Frontal cortex (tissue), 4 donors: Measurements from ENCODE around the gene PALLD. TPM values are rescaled to one million over a fixed set of nuclear protein-coding genes. Genes with fewer than 3 reads are reported as not detected.
"Not testable (repeated sequence)": the region's sequence is repeated elsewhere in the genome, so short reads cannot be mapped to it uniquely, and the experiment has no call there.

Source experiments
- DNase-seq, 2 donors: peaks; one replicate each; pipeline ENCODE4 v3.0.0; 2012; ENCODE audit warnings: low spot score in 2 of 2
- FAIRE-seq: peaks from 2 replicates; lab custom pipeline; 2012; peaks lifted over from hg19 to GRCh38; lab: Jason Lieb, UNC
- total RNA-seq: library from RNA; depleted of rRNA; stranded (reverse); fragments of >200 nt; gene quantifications from one replicate; pipeline ENCODE4 v1.2.3, GENCODE V29; 2014
- donor health status: control.
- donor health status: control.
- donor health status: control.

Gene PALLD
- total RNA-seq, 1 donor from 2014 or later, result 17.1 TPM

GRCh38 chr4:168715896-168716295, 219.0 kb downstream of the PALLD start:
- DNase-seq (no peak), FAIRE-seq (no peak)

- DNase-seq (no peak), FAIRE-seq (no peak)
Measured at GRCh38 chr4:168716406-168717129, 219.7 kb downstream of the PALLD start.

- DNase-seq (no peak), FAIRE-seq (no peak)
Measured at GRCh38 chr4:168717847-168718246, 221.0 kb downstream of the PALLD start.

GRCh38 chr4:168719725-168720124, 222.9 kb downstream of the PALLD start:
- FAIRE-seq (no peak), DNase-seq (no peak)

GRCh38 chr4:168720396-168720900, 223.6 kb downstream of the PALLD start:
- DNase-seq (no peak), FAIRE-seq (no peak)

GRCh38 chr4:168722391-168722790, 225.5 kb downstream of the PALLD start:
- no peak for DNase-seq
- FAIRE-seq, result no peak

GRCh38 chr4:168723020-168723419, 226.2 kb downstream of the PALLD start:
- FAIRE-seq, result no peak
- DNase-seq, result no peak

- DNase-seq (no peak), FAIRE-seq (no peak)
Measured at GRCh38 chr4:168723569-168723968, 226.7 kb downstream of the PALLD start.

- no peak for DNase-seq
Measured at GRCh38 chr4:168724243-168724642, 227.4 kb downstream of the PALLD start.

GRCh38 chr4:168724686-168725411, 228.0 kb downstream of the PALLD start:
- DNase-seq (no peak), FAIRE-seq (no peak)

More at GRCh38 chr4:168724243-168724642, 227.4 kb downstream of the PALLD start:
- no peak for FAIRE-seq

- FAIRE-seq (no peak), DNase-seq (no peak)
Measured at GRCh38 chr4:168725930-168726329, 229.1 kb downstream of the PALLD start.

GRCh38 chr4:168727181-168727580, 230.3 kb downstream of the PALLD start:
- not testable (repeated sequence) for DNase-seq, FAIRE-seq

- DNase-seq (no peak), FAIRE-seq (no peak)
Measured at GRCh38 chr4:168731006-168731636, 234.3 kb downstream of the PALLD start.

- no peak for DNase-seq
- FAIRE-seq, result no peak
Measured at GRCh38 chr4:168731706-168732414, 235.0 kb downstream of the PALLD start.

GRCh38 chr4:168732714-168733113, 235.9 kb downstream of the PALLD start:
- DNase-seq (no peak), FAIRE-seq (no peak)

GRCh38 chr4:168734703-168735678, 238.1 kb downstream of the PALLD start:
- FAIRE-seq, result no peak
- DNase-seq, result no peak

GRCh38 chr4:168735735-168736134, 238.9 kb downstream of the PALLD start:
- no peak for FAIRE-seq
- no peak for DNase-seq

GRCh38 chr4:168736860-168737805, 240.3 kb downstream of the PALLD start:
- no peak for DNase-seq
- no peak for FAIRE-seq
